K562 (cell line): ENCODE measurements around the gene RO60. TPM values are rescaled to one million over a fixed set of nuclear protein-coding genes. Genes with fewer than 3 reads are reported as not detected.

Experiments used
- ATAC-seq: fragments of 200-7000 bp; cut with Tn5 transposase; 3 replicates; pipeline ENCODE4 v1.9.1; 2020; ENCODE audit warnings: moderate library complexity
- BruUV-seq: library from RNA; stranded (reverse); fragments of 400-500 nt; replicated peaks from 2 replicates; lab custom pipeline; 2021; lab: Mats Ljungman, UMichigan
- CTCF ChIA-PET: fragments of 300-600 bp; formaldehyde crosslinking; extraction: SDS; loops from one replicate; lab custom pipeline; 2021; ENCODE audit warnings: low intra/inter-chr PET ratio; lab: Yijun Ruan, JAX
- POLR2A ChIA-PET: fragments of 300-600, 350-650 bp; sonication (Branson Sonifier 250); formaldehyde crosslinking; extraction: SDS; loops from one replicate; lab custom pipeline; 2021; ENCODE audit warnings: antibody characterized with exemption, inconsistent platforms; lab: Yijun Ruan, JAX
- DNase-seq, 4 experiments: peaks; one replicate each; pipeline versions ENCODE4 v3.0.0 to v3.0.0-alpha.2; 2011 to 2018; ENCODE audit warnings: low spot score in 3 of 4, mixed read lengths in 3 of 4; ENCODE audit errors: extremely low read depth in 1 of 4
- FAIRE-seq: peaks from 2 replicates; lab custom pipeline; 2011; peaks lifted over from hg19 to GRCh38; lab: Jason Lieb, UNC
- H2AFZ ChIP-seq: 2 replicates; pipeline ENCODE4 v1.6.0; 2011; ENCODE audit warnings: low read depth, low read length, control low read depth, inconsistent platforms
- H3K27ac ChIP-seq: fragments of 200-600 bp; 3 replicates; pipeline ENCODE4 v1.8.0; 2011; ENCODE audit warnings: low read depth, mild to moderate bottlenecking, control low read depth, inconsistent platforms, low read length, moderate library complexity, mixed read lengths; ENCODE audit errors: extremely low read depth
- H3K27me3 ChIP-seq, 2 experiments: fragments of 300-600 bp in 1 of 2; 2 replicates in 1 of 2; 3 replicates in 1 of 2; pipeline versions ENCODE4 v1.6.0 to v1.8.0; 2011; ENCODE audit warnings: inconsistent platforms in 2 of 2, low read length in 2 of 2, mild to moderate bottlenecking in 1 of 2, mixed read lengths in 1 of 2, moderate library complexity in 1 of 2; ENCODE audit not compliant: control insufficient read depth in 2 of 2, insufficient read depth in 2 of 2
- H3K36me3 ChIP-seq: fragments of 300-600 bp; 3 replicates; pipeline ENCODE4 v1.8.0; 2011; ENCODE audit warnings: mild to moderate bottlenecking, low read length, inconsistent platforms; ENCODE audit not compliant: control insufficient read depth, insufficient read depth
- H3K4me1 ChIP-seq, 2 experiments: fragments of 200-600 bp in 1 of 2; replicated peaks in 1 of 2; 2 replicates in 1 of 2; 3 replicates in 1 of 2; pipeline versions ENCODE4 v1.5.1 to v1.8.0; 2011; ENCODE audit warnings: inconsistent platforms in 2 of 2, low read length in 2 of 2, mild to moderate bottlenecking in 1 of 2, mixed read lengths in 1 of 2, moderate library complexity in 1 of 2; ENCODE audit not compliant: control insufficient read depth in 2 of 2, insufficient read depth in 2 of 2
- H3K4me2 ChIP-seq: 2 replicates; pipeline ENCODE4 v1.6.1; 2011; ENCODE audit warnings: low read length, control low read depth, inconsistent platforms, mixed read lengths; ENCODE audit not compliant: insufficient read depth
- H3K4me3 ChIP-seq: fragments of 200-600 bp; sonication (generic), shearing (Covaris generic); 2 replicates; pipeline ENCODE4 v1.5.1; 2016; ENCODE audit warnings: control low read depth, inconsistent platforms
- H3K79me2 ChIP-seq: fragments of 200-600 bp; 3 replicates; pipeline ENCODE4 v1.8.0; 2011; ENCODE audit warnings: low read length, inconsistent platforms; ENCODE audit not compliant: control insufficient read depth, insufficient read depth
- H3K9ac ChIP-seq, 2 experiments: 2 replicates each; pipeline versions ENCODE4 v1.6.0 to v1.6.1; 2011; ENCODE audit warnings: low read depth in 2 of 2, low read length in 2 of 2, control low read depth in 1 of 2, inconsistent platforms in 1 of 2, mild to moderate bottlenecking in 1 of 2, mixed read lengths in 1 of 2; ENCODE audit not compliant: insufficient read depth in 1 of 2
- H3K9me1 ChIP-seq: one replicate; pipeline ENCODE4 v1.6.0; 2011; ENCODE audit warnings: inconsistent platforms, mild to moderate bottlenecking, low read length, moderate library complexity; ENCODE audit not compliant: control insufficient read depth, insufficient read depth
- H3K9me3 ChIP-seq: replicated peaks from 2 replicates; pipeline ENCODE4 v1.5.1; 2011; ENCODE audit warnings: low read depth, low read length, inconsistent platforms; ENCODE audit not compliant: control insufficient read depth, insufficient read depth
- H4K20me1 ChIP-seq: replicated peaks from 2 replicates; pipeline ENCODE4 v1.6.1; 2011; ENCODE audit warnings: low read length, inconsistent platforms, mixed read lengths; ENCODE audit not compliant: control insufficient read depth, insufficient read depth
- CEBPB ChIP-seq: fragments of 450-650 bp; IDR thresholded peaks from 2 replicates; pipeline ENCODE4 v1.6.1; 2016; ENCODE audit warnings: missing genetic modification characterization, missing compliant biosample characterization
- CHAMP1 ChIP-seq: fragments of 450-650 bp; IDR thresholded peaks from 2 replicates; pipeline ENCODE4 v1.6.1; 2016; ENCODE audit warnings: mild to moderate bottlenecking
- WGBS: fragments of 100-300 bp; shearing (Covaris generic); methylation state at CpG from one replicate; pipeline ENCODE4 v1.1.6; 2016; ENCODE audit warnings: low coverage, mixed read lengths; ENCODE audit not compliant: insufficient coverage; ENCODE audit errors: missing lambda C conversion rate; 5-methylcytosine and 5-hydroxymethylcytosine counted together
- in situ Hi-C: fragments of 300-500 bp; cut with MboI; formaldehyde crosslinking; loops from 4 replicates; pipeline ENCODE4 v1.15.0; 2018; ENCODE audit warnings: inconsistent platforms, mixed read lengths
- intact Hi-C: fragments of 100-400 bp; cut with micrococcal nuclease; formaldehyde crosslinking; loops from 2 replicates; pipeline ENCODE4 v1.14.2; 2022
- polyA plus RNA-seq, 8 experiments: library from polyadenylated mRNA; depleted of rRNA in 4 of 8; stranded (reverse) in 5 of 8; unstranded in 3 of 8; fragments of >200 nt; fragmentation: Nextera tagmentation in 2 of 8; fragmentation: Illumina TruSeq in 1 of 8; extraction: Ambion mirVana in 2 of 8; extraction: Trizol in 1 of 8; gene quantifications; 2 replicates each; pipeline versions ENCODE4 v1.2.1 to v1.2.3, GENCODE V29; 2011 to 2014; ENCODE audit warnings: inconsistent platforms in 1 of 8, missing spikeins in 1 of 8
- total RNA-seq, 7 experiments: library from RNA; depleted of rRNA in 6 of 7; stranded (reverse); fragments of >200 nt in 6 of 7; fragmentation: Illumina TruSeq in 2 of 7; extraction: Trizol in 2 of 7; gene quantifications; 2 replicates each; pipeline versions ENCODE4 v1.2.1 to v1.2.3, GENCODE V29; 2011 to 2021; ENCODE audit warnings: low replicate concordance in 1 of 7

The RO60 gene
- total and polyA plus RNA-seq, 9 of the 15 experiments (the other 6 are each of a cell fraction or from before 2014, with no cell fraction given), result 24.9 to 187 (median 101) TPM

- in situ Hi-C loops, result no loop called here
- CTCF ChIA-PET, result no interaction called here
Observed at GRCh38 chr1:193094112-193094511, 34.7 kb downstream of the RO60 start.

More at GRCh38 chr1:193094112-193094511, 34.7 kb downstream of the RO60 start:
- TF ChIP-seq CHAMP1 (no peak), CEBPB (tag) (peak; percentile 68)
- WGBS, result 89% methylated on average over 11 of the region's 11 CpGs
- no peak overlapping the region for H3K27ac ChIP-seq
- no peak overlapping the region for H3K9ac ChIP-seq
- H2AFZ ChIP-seq, result no peak overlapping the region
- no peaks in the 10 kb centered on the region for H3K9me3 ChIP-seq
- no TSS peak for BruUV-seq
- DNase-seq (no peak), ATAC-seq (peak; percentile 7; the same call in 2 of the 3 replicates), FAIRE-seq (peak; percentile 23)
- H3K36me3 ChIP-seq, result peaks cover 86% of the 10 kb centered on the region
- H4K20me1 ChIP-seq, result no peaks in the 10 kb centered on the region
- no peaks in the 10 kb centered on the region for H3K4me1 ChIP-seq
- no peak overlapping the region for H3K4me3 ChIP-seq
- POLR2A ChIA-PET, result interaction anchor here (0.9 to 3.9 kb wide), 5 partner anchors 10 to 35 kb away, joined by 3 to 29 read pairs (median 3); partner anchors contain the start of genes RO60 and UCHL5
- intact Hi-C loops, result no loop called here
- no peak overlapping the region for H3K4me2 ChIP-seq
- H3K79me2 ChIP-seq, result no peaks in the 10 kb centered on the region
- no peaks in the 10 kb centered on the region for H3K27me3 ChIP-seq
- no peaks in the 10 kb centered on the region for H3K9me1 ChIP-seq
